NCI-H187 treated with DMSO at 0.1 percent for 48 hours (cell line): ENCODE measurements around the gene CYTH2.

Source experiments
- DNase-seq: peaks from one replicate; lab custom pipeline; 2025; lab: John Stamatoyannopoulos, UW

The CYTH2 gene

DNA sequence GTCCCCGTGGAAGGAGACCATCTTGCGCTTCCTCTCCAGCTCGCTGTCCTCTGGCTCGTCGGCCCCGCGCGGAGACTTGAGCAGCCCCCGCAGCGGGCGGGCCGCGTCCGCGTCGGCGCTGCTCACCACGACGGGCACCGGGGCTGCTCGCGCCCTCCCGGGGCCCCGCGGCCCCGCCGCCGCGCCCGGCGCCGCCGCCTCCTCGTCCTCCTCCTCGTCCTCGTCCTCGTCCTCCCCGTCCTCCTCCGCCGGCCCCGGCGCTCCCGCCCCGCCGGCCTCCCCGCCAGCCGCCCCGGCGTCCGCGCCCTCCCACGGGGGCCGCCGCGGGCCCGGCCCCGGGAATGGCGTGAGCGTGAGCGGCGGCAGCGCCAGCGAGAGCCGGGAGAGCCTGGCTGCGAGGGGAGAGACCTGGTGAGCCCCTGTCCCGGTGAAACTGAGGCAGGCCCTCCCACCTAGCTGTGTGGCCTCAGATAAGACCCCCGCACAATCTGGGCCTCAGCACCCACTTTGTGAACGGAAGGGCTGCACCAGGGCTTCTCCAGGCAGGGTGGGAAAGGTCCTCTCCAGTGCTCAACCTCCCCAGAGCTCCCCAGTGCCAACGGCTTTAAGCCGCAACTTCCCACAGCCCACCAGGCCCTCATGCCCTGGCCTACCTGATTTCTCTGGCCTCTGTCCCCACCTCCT is 24.7 kb downstream of the CYTH2 start:
- DNase-seq = no peak

DNA sequence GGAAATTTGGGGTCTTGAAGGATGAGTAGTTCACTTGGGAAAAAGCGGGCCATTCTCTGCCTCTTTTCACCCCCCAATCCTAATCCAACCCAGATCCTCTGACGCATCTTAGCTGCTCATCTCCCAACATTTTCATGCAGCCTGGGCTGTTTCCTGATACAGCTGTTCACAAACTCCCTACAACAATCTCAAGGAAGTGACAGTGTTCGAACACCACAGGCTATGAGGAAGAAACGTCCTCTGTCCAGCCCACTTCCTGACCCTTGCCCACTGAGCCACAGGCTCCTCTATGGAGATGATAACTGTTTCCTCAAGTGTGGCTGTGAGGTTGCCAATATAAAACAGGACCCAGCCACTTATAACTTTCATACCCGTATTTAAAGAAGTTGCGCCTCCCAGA is 26.2 kb downstream of the CYTH2 start:
- no peak for DNase-seq

DNA sequence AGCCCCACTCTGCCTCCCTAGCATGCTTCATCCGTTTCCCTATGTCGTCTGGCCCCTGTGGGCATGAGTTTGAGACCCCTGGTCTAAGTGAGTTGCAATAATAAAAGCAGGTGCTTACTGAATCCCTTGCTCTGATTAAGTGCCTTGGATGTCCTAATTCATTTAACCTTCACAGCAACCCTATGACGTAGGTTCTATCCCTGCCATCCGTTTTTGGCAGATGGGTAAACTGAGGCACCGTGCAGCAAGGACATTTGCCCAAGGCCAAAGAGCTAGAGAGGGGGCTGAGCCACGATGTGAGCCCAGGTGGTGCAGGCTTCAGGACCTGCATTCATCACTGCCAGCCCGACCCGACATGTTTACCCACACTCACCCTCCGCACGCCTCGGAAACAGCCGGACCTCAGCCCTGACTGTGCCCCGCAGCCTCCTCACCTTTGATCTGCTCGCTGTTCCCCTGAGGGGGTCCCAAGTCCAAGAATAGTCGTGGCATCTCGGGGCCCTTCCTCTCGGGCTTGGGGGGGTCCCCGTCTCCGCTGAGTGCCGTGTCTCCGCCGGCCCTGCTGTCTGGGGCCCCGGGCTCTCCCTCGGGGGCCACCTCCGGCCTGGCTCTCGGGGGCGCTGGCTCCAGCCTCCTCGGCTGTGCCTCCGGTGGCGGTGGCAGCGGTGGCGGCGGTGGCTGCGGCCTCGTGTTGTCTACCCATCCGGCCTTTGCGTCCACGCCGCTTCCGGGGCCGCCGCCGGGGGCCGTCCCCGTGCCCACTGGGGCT is 28.0 kb downstream of the CYTH2 start:
- DNase-seq = no peak

DNA sequence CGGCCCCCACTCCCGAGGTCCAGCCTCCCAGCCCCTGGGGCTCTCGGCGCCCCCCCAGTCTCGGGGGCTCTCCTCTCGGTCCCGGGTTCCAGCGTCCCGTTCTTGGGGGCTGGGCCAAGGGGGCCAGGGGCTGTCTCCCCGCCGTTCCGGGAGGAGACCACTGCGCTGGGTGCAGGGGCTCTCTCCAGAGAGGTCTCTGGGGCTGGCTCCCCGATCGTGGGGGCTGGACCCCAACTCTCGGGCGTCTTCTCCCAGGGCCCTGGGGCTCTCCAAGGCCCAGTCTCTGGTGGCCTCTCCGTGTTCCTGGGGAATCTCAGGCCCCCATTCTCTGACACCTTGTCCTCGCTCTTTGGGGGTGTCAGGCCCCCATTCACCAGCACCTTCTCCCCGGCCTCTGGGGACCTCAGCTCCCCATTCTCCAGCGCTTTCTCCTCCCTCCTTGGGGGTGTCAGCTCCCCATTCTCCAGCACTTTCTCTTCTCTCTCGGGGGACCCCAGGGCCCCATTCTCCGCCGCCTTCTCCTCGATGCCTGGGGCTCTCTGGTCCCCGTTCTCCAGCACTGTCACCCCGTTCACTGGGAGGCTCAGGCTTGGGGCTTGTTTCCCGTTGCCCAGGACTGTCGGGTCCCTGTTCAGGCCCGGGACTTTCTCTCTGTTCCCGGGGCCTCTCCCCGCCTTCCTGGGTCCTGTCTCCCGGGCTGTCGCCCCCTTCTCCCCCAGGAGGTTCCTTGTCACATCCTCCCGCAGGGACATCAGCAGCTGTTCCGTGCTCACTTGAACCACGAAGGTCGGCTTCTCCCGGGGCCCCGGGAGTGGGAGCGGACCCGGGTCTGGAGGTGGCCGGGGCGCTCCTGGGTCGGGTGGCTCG is 28.8 kb downstream of the CYTH2 start:
- no peak for DNase-seq

DNA sequence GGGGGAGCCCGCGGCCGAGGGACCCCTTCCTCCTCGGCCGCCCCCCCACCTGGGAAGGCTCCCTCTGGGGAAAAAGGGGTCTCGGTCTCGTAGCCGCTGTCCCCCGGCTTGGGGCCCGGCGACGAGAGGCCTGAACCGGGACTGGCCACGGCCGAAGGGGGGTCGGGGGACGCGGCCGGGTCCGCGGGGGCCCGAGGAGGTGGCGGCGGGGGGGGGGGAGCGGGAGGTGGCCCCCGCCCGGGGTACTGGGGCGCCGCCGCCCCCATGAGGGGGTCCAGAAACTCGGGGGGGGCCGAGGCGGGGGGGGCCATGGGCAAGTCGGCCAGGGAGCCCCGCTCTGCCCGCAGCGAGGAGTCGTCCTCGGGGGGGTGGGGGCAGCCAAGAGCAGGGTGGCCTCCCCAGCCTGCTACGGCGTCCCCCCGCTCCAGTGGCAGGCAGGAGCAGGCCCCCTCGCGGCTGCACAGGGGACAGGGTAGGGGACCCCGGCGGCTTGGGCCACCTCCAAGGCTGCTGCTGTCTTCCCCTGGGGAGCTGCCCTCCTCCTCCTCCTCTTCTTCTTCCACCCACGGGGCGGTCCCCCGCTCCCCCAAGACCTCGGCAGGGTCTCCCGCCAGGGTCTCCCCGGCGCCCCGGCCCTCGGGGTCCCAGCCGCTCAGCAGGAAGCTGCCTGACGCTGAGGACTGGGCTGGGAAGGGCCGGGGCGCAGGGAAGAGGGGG is 29.6 kb downstream of the CYTH2 start:
- DNase-seq = no peak

DNA sequence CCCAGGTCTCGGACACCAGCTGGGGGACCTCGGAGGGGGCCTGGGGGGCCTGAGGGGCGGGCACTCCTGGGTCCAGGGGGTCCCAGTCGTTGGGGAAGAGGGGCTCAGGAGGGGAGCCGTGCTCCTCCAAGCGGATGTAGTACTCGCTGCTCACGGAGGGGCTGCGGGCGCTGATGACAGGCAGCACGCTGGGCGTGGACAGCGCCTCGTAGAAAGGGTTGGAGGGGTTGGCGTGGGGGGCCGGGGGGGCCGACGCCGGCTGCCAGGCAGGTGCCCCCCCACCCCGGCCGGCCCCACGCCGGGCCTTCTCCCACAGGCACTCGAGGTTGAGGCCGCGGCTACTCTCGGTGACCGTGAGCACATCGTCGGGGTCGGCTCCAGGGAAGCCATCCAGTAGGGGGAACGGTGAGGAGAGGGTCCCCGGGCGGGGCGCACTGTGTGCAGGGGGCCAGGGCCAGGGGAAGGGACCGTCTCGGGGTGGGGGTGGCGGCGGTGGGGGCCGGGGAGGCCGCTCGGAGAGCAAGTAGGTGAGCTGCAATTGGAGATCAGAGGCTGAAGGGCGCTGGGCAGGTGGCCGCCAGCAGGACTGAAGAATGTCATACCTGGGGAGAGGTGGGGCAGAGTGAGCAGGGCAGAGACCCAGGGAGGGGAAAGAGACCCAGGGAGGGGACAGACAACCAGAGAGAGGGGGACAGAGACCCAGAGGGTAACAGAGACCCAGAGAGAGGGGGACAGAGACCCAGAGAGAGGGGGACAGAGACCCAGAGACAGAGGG is 30.3 kb downstream of the CYTH2 start:
- no peak for DNase-seq

DNA sequence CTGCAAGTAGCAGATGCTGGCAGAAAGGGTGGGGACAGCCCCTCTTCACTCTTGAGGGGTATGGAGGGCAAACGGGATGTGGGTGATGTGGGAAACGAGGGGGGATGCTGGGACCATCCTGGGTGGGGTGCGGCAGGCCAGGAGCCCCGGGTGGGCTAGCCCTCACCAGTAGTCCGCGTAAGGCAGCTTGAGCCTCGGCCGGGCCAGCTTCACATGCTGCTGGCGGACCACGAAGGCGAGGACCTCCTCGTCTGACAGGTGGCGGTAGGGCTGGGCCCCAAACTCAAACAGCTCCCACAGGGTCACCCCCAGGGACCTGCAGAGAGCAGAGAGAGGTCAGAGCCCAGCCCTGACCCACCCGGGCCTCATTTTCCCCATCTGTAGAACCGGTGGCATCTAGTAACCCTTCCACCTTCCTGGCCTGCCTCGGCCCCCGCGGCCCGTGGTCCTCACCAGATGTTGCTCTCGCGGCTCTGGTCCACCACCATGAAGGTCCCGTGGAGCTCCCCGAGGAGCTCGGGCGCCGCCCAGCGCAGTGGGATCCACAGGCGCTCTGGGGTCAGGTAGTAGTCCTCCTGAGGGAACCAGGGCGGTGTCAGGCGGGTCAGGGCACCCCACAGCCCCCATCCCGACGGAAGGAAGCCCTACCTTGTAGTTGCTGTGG is 31.8 kb downstream of the CYTH2 start:
- no peak for DNase-seq

DNA sequence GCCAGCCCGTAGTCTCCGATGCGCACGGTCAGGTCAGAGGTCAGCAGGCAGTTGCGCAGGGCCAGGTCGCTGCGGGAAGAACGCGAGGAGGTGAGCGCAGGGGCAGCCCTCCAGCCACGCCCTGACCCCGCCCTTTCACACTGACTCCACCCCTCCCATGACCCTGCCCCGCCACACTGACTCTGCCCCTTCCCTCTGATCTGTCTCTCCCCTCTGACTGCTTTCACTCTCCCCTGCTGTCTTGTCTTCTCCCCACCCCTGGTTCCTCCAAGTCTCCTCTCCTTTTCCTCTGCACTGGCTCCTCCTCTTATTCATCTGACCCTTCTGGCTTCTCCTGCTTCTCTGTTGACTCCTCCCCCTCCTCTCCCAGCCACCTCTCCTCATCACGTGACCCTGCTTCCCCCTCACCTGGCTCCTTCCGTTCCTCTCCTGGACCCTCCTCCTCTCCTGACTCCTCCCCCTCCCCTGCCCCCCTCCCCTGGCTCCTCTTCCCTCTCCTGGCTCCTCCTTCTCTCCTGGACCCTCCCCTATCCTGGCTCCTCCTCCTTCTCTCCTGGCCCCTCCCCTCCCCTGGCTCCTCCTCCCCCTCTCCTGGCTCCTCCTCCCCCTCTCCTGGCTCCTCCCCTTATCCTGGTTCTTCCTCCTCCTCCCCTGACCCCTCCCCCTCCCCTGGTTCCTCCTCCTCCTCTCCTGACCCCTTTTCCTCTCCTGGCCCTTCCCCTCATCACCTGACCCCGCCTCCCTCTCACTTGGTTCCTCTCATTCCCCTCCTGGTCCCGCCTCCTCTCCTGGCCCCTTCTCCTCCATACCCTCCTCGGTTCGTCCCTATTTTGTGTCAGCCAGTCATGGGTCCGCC is 32.6 kb downstream of the CYTH2 start:
- DNase-seq = peak; percentile 100

DNA sequence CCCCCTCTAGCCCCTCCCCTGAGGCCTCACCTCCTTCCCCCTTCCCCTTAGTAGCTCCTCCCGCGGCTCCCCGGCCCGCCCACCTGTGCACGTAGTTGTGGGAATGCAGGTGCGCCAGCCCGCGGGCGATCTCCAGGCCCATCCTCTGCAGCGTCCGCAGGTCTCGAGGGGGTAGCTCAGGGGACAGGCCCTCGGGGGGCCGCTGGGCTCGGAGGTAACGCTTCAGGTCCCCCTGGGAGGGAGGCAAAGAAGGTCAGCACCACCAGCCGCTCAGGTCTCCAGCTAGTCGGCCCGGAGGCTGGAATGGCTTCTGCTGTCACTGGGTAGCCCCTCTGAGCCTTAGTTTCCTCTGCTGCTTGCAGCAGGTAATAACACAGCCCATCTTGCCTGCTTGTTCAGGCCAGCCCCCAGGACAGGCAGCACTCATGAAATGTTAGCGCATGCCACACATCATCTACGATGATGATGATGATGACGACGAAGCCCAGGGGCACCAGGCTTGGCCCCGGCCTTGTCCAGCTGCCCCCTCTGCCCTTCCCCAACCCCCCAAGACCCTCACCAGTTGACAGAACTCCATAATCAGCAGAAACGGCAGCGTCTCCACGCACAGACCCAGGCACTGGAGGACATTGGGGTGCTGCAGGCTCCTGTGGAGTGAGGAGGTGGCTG is 33.3 kb downstream of the CYTH2 start:
- DNase-seq = no peak

DNA sequence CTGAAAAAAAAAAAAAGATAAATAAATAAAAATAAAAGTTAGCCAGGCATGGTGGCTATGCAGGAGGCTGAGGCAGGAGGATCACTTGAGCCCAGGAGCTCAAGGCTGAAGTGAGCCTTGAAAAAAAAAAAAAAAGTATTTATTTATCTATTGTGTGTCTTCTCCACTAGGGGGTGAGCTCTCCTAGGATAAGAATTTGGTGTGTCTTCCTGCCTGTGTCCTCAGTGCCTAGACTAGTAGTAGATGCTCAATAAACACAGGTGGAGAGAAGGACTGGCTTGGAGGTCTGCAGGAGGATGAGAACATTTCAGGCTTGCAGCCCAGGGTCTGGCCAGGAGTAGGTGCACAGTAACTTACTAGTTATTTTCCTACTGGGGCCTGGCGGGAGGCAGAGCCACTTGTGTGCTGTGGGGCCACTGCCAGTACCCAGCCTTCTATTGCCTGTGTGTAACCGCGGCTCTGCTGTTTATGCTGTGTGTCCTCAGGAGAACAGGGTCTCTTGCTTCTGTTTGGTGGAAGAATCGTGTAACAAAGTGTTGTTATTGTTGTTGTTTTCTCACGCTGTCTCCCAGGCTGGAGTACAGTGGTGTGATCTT is 37.1 kb downstream of the CYTH2 start:
- no peak for DNase-seq

DNA sequence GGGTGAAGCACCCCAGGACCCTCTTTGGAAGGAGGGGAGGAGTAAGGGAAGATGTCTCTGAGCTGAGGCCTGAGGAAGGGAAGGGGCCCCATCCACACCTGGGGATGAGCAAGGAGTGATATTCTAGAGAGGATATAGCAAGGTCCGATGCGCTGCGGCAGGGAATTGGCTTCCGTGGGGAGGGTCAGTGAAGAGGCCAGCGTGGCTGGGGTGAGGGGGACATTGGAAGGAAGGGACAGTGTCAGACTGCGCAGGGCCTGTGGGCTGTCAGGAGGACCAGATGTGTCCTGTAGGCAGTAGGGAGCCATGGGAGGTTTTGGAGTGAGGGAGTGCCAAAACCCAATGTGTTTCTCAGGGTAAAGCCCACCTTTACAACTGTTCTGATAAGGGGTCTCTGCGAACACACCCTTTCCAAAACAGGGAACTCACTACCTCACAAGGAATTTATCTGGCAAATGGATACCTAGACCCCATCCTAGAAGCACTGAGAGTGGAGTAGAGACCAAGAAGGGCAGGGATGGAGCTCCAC is 38.8 kb downstream of the CYTH2 start:
- DNase-seq = no peak

DNA sequence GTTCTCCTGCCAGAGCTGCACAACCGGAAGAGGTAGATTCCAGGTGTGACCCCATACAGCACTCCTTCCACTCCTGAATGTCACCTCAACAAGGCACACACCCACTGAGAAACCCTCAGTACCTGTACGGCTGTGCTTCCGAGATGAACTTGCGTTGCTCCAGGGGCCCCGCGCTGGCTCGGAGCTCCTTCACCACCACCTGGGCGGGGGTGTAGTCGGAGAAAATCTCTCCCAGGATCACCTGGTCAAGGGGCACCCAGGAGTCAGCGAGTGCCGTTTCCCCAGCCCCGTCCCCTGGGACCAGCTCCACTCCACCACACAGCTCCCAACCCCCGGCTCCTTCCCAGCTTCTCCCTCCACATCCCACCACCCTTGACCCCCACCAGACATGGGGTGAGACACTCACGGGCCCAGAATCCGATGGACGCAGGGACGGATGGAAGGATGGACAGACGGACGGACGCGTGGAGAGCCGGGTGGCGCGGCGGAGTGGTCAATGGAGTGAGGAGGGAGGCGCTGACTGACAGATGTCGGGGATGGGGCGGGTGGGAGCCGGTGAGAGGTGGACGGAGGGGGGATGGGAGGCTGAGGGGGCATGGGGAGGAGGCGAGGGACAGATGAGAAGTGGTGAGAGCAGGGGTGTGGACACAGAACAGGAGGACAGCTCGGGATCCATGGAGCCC is 39.7 kb downstream of the CYTH2 start:
- DNase-seq = no peak

DNA sequence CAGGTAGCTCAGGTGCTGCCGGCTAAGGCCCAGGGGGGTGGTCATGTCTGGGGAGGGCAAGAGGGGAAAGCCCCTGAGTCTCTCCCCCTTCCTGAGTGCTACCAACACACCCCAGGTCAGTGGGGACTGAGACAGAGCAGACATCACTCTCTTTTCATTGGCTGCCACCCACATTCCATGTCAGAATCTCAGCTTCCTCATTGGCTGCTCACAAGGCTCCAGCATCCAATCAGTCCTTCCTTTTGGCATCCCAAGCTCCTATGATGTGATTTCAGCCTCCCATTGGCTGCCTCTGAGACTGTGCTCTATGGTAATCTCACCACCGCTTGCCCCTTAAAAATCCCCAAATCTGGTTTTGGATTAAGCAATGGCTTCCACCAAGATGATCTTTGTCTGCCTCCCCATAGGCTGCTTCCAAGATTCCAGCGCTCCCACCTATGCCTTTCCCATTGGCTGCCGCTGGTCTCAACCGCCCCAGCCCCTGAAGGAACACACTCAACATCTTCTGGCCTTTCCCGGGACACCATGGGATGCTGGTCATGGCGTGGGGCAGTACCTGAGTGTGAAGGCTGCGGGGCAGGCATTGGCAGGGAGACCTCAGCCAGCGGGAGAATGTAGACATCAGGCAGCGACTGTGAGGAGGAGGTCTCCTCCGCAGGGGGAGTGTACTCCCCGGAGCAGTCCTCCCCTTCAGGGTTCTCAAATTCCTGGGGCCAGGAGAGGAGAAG is 40.5 kb downstream of the CYTH2 start:
- no peak for DNase-seq

DNA sequence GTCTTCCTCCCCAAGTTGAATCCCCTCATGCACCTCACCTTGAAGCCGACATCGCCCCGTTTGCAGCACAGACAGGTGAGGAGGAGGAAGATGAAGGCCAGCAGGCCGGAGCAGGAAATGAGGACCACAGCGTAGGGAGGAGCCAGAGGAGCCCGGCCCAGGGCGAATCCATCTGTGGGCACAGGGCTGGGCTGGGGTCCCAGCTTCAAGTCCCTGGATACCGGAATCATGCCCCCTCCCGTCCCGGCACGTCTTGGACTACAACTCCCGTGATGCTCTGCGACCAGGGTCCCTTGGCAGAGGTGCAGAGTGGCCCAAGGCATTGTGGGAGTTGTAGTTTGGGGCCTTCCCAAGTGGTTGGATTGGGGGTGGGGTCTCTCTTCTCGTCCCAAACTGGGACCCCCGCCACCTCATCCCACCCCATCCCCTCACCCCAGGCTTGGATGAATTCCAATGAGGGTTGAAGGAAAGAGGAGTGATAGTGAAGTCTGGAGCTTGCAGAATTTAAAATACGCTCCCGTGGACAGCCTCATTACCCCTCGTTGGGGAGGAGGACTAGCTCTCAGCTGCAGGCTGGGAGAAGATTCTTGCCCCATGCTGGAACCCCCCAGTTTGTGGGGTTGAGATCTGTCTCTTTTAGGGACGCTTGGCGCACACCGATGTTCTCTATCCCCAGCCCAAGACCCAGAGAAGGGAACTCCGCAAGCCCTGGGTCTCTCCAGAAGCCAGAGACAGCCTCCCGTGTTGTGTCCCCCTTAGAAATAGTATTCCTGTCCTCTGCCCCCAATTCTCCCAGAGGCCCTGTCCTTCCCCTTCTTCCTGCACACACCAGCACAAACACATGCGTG is 41.5 kb downstream of the CYTH2 start:
- DNase-seq = no peak

DNA sequence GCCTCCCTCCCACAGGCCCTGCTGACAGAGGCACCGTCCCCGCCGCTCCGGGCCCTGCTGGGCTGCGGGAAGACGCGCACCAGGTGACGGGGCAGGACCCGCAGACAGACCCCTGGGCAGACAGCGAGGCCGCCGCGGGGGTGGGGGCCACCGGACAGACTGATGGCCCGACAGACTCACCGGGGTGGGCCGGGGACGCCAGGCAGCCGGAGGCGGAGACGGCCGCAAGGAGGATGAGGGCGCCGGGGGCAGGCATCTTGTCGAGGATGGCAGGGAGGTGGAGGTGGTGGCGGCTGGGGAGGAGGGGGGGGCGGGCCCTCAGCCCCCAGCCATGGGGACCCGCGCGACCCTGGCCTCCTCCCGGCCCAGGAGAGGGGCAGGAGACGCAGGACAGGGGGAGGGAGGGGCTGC is 42.2 kb downstream of the CYTH2 start:
- DNase-seq = no peak

DNA sequence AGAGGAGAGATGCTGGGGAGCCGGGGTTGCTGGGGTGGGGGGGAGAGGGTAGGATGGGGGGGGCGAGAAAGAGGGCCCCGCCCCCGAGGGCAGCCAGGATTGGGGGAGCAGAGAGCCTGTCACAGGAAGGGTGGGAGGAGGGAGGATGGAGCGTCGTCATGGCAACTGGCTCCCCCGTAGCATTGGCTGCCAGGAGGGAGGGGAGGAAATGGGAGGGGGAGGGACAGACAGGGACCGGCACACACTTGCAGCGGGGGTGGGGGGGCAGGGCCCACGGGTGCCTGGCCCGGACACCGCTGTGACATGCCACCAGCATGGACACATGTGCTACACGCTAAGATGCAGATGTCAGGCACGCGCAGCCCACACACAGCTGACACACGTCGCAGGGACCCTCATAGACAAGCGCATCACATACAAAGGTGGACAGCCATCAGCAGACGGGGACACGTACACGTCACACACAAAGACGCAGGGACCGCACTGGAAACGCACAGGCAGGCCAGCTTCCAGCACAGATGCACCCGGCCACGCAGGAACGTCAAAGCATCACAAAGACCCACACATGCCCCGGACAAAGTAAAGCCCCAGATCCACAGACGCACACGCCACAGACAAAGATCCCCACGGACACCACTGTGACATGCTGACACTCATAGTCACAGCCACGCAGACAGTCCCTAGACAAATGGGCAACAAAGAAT is 42.8 kb downstream of the CYTH2 start, which contains the start of gene LMTK3:
TSS of gene LMTK3 (minus strand) at position 36 of the 704 bp plus-strand sequence. CDS start 259 bp downstream, outside the sequence.
- DNase-seq = no peak
